ENCODE results near the gene SCP2D1.

- TF ChIP-seq CTCF (conservative IDR thresholded peaks at IDR 0.05; ENCODE audit: low read depth, low read length) (no peak), EZH2 (IDR thresholded peaks at IDR 0.05; ENCODE audit: borderline replicate concordance, low read depth, low read length, poor library complexity, severe bottlenecking) (no peak)
Measured at GRCh38 chr20:18853216-18853615, 39.6 kb downstream of the SCP2D1 start.
